ENCODE measurements around the gene JAK3. TPM values are rescaled to one million over a fixed set of nuclear protein-coding genes. Genes with fewer than 3 reads are reported as not detected.

JAK3 gene
- total and polyA plus RNA-seq, 2 of the 13 experiments (the other 11 are each of a cell fraction or from before 2014, with no cell fraction given) = 3.4 to 18.6 TPM

DNA sequence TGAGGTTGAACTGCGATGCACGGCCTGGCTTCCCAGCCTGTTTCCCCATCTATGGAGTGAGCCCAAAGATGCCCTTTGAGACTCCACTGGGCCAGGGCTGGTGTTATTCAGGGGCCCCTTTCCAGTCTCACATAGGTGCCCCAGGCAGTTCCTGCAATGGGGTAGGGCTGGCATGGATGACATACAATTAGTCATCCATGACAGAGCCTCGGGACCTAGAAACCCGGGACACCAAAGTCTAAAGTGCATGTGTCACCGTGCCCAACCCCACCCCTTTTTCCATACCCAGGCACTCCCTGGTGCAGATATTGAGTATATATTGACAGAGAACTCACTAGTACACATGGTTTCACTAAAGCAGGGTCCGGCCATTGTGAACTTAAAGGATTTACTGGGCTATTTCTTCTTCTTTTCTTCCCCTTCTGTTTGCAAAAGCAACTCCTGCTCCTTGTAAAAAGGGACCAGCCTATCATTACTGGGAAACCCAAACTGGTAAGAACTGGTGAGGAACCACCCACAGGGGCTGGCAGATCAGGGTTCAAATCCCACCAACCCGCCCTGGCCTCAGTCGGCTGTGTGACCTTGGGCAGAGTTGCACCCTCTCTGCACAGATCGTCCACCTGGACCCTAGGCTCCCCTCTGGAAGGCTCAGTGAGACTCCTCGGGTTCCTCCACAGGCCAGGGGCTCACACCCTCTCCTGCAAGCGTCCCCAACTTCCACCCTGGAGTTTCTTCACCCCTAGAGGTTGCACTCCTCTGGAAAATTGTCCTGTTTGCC, 50.2 kb downstream of the JAK3 start (continued):
- TF ChIP-seq ZNF430 (CRISPR knock-in tag; IDR thresholded peaks at IDR 0.05) = 0 out of 2 replicates have a peak, but pooled peaks have one; percentile 35
- TF ChIP-seq, protein P1, sequence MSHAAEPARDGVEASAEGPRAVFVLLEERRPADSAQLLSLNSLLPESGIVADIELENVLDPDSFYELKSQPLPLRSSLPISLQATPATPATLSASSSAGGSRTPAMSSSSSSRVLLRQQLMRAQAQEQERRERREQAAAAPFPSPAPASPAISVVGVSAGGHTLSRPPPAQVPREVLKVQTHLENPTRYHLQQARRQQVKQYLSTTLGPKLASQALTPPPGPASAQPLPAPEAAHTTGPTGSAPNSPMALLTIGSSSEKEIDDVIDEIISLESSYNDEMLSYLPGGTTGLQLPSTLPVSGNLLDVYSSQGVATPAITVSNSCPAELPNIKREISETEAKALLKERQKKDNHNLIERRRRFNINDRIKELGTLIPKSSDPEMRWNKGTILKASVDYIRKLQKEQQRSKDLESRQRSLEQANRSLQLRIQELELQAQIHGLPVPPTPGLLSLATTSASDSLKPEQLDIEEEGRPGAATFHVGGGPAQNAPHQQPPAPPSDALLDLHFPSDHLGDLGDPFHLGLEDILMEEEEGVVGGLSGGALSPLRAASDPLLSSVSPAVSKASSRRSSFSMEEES (CRISPR knock-in tag; IDR thresholded peaks at IDR 0.05) = peak; percentile 45; the same call in 1 of the 2 replicates
- TF ChIP-seq, protein P2, sequence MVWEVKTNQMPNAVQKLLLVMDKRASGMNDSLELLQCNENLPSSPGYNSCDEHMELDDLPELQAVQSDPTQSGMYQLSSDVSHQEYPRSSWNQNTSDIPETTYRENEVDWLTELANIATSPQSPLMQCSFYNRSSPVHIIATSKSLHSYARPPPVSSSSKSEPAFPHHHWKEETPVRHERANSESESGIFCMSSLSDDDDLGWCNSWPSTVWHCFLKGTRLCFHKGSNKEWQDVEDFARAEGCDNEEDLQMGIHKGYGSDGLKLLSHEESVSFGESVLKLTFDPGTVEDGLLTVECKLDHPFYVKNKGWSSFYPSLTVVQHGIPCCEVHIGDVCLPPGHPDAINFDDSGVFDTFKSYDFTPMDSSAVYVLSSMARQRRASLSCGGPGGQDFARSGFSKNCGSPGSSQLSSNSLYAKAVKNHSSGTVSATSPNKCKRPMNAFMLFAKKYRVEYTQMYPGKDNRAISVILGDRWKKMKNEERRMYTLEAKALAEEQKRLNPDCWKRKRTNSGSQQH (CRISPR knock-in tag; IDR thresholded peaks at IDR 0.05; ENCODE audit: low read depth) = peak; percentile 81; the same call in 1 of the 2 replicates

DNA sequence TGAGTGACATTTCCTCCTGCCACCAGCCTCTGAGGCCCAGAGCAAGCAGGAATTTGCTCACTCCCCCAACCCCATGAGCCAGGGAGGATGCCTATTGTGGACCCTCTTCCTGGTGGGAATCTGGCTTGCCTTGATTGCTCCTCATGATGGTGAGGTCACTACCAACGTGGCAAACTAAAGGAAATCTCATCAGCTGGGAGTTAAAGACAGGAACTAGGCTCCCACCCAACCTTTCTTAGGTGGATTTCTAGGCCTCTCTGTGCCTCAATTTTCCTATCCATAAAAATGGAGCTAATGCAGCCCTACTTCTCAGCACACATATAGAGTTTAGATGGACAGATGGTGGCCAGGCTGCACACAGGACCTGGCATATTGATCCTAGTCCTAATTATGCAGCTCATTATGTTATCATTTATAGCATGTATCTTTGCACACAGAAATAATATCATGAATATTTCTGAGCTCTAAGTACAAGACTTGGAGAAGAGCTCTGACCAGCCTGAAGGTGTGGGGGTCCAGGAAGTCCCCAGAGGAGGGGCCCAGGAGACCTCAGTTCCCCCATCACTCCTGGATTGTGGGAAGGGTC, 50.9 kb downstream of the JAK3 start:
- ATAC-seq (no peak), FAIRE-seq (no peak), DNase-seq (ENCODE audit: low spot score) (no peak)
- H3K9ac ChIP-seq (ENCODE audit: insufficient read depth, low read depth, low read length) = peak overlapping the region; percentile 48
- H3K9me3 ChIP-seq (ENCODE audit: low read length) = no peaks in the 10 kb centered on the region
- intact Hi-C loops (cut with micrococcal nuclease; ENCODE audit: unreplicated experiment) = no loop called here
- ChIA-PET CTCF (ENCODE audit: low intra/inter-chr PET ratio, low total read pairs) (no interaction called here), POLR2A (interaction anchor here (1.7 to 3.8 kb wide), 3 partner anchors 51 to 67 kb away, joined by 4 to 24 read pairs (median 6); partner anchors contain the start of genes JAK3 and RPL18A)
- 0% methylated on average over 1 of the region's 1 CpG for WGBS (ENCODE audit: low lambda C conversion rate)
- H3K4me3 ChIP-seq (replicated peaks in 1 of 3; ENCODE audit: insufficient read depth in 1 of 3, low read depth in 2 of 3, low read length in 3 of 3) = peak overlapping the region in 1 of 3 experiments; percentile 79; a peak in 3 of 6 replicates
- peak overlapping the region; percentile 75 for H3K4me2 ChIP-seq (ENCODE audit: low read depth, low read length)
- no peaks in the 10 kb centered on the region for H3K36me3 ChIP-seq (replicated peaks in 1 of 2; ENCODE audit: control insufficient read depth in 1 of 2, insufficient read depth in 2 of 2, low read length in 2 of 2)
- H3K79me2 ChIP-seq (ENCODE audit: insufficient read depth, low read length) = no peaks in the 10 kb centered on the region
- no peaks in the 10 kb centered on the region for H4K20me1 ChIP-seq (ENCODE audit: insufficient read depth, low read length)
- H3K4me1 ChIP-seq (ENCODE audit: insufficient read depth, low read length) = peaks cover 55% of the 10 kb centered on the region
- in situ Hi-C loops (cut with HindIII; ENCODE audit: extremely low pct_ligation_motif_present, low pct_unique_long_range_greater_than_20kb) = loop anchor here (5.0 kb wide), 1 partner anchor 50 kb away; the partner anchor contains the start of gene JAK3
- H3K27ac ChIP-seq (ENCODE audit: extremely low read length, insufficient read depth, low read length) = peak overlapping the region; percentile 59
- H3K27me3 ChIP-seq (ENCODE audit: control insufficient read depth in 1 of 2, insufficient read depth in 2 of 2, low read length in 2 of 2) = peaks cover 0 to 15% of the 10 kb centered on the region in 2 experiments; a peak in 1 of 5 replicates
- no peak overlapping the region for H2AFZ ChIP-seq (ENCODE audit: low read length)
- BruUV-seq (replicated peaks) = no TSS peak
- TF ChIP-seq FOXP1 (IDR thresholded peaks at IDR 0.05) (no peak), FOXP1 (CRISPR knock-in tag; IDR thresholded peaks at IDR 0.05) (0 out of 2 replicates have a peak, but pooled peaks have one; percentile 1), ZNF451 (CRISPR knock-in tag; IDR thresholded peaks at IDR 0.05) (no peak), KDM5A (IDR thresholded peaks at IDR 0.05; ENCODE audit: borderline replicate concordance, low read length) (no peak), ZFP36 (IDR thresholded peaks at IDR 0.05; ENCODE audit: borderline replicate concordance, low read depth, low read length, partially characterized antibody) (peak; percentile 41), THYN1 (CRISPR knock-in tag; IDR thresholded peaks at IDR 0.05; ENCODE audit: borderline replicate concordance, low read depth) (no peak), PHF5A (CRISPR knock-in tag; IDR thresholded peaks at IDR 0.05; ENCODE audit: low read depth, unreplicated experiment) (no peak)
- TF ChIP-seq, protein P3, sequence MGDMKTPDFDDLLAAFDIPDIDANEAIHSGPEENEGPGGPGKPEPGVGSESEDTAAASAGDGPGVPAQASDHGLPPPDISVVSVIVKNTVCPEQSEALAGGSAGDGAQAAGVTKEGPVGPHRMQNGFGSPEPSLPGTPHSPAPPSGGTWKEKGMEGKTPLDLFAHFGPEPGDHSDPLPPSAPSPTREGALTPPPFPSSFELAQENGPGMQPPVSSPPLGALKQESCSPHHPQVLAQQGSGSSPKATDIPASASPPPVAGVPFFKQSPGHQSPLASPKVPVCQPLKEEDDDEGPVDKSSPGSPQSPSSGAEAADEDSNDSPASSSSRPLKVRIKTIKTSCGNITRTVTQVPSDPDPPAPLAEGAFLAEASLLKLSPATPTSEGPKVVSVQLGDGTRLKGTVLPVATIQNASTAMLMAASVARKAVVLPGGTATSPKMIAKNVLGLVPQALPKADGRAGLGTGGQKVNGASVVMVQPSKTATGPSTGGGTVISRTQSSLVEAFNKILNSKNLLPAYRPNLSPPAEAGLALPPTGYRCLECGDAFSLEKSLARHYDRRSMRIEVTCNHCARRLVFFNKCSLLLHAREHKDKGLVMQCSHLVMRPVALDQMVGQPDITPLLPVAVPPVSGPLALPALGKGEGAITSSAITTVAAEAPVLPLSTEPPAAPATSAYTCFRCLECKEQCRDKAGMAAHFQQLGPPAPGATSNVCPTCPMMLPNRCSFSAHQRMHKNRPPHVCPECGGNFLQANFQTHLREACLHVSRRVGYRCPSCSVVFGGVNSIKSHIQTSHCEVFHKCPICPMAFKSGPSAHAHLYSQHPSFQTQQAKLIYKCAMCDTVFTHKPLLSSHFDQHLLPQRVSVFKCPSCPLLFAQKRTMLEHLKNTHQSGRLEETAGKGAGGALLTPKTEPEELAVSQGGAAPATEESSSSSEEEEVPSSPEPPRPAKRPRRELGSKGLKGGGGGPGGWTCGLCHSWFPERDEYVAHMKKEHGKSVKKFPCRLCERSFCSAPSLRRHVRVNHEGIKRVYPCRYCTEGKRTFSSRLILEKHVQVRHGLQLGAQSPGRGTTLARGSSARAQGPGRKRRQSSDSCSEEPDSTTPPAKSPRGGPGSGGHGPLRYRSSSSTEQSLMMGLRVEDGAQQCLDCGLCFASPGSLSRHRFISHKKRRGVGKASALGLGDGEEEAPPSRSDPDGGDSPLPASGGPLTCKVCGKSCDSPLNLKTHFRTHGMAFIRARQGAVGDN (CRISPR knock-in tag; IDR thresholded peaks at IDR 0.05) = peak; percentile 19; the same call in 1 of the 2 replicates
- TF ChIP-seq, protein P4, sequence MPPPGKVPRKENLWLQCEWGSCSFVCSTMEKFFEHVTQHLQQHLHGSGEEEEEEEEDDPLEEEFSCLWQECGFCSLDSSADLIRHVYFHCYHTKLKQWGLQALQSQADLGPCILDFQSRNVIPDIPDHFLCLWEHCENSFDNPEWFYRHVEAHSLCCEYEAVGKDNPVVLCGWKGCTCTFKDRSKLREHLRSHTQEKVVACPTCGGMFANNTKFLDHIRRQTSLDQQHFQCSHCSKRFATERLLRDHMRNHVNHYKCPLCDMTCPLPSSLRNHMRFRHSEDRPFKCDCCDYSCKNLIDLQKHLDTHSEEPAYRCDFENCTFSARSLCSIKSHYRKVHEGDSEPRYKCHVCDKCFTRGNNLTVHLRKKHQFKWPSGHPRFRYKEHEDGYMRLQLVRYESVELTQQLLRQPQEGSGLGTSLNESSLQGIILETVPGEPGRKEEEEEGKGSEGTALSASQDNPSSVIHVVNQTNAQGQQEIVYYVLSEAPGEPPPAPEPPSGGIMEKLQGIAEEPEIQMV (CRISPR knock-in tag; IDR thresholded peaks at IDR 0.05; ENCODE audit: low read depth) = no peak
